Skeletal muscle satellite cell (primary cell): ENCODE data around the gene SMARCA2.

ENCODE experiments used
- H3K27me3 ChIP-seq: 2 replicates; pipeline ENCODE4 v1.7.0; 2013; ENCODE audit warnings: low read length; ENCODE audit not compliant: control insufficient read depth, insufficient read depth
- H3K36me3 ChIP-seq: 2 replicates; pipeline ENCODE4 v1.7.0; 2013; ENCODE audit warnings: mild to moderate bottlenecking, control low read depth, low read length; ENCODE audit not compliant: insufficient read depth
- H3K4me1 ChIP-seq: 2 replicates; pipeline ENCODE4 v1.7.0; 2013; ENCODE audit warnings: low read length; ENCODE audit not compliant: control insufficient read depth, insufficient read depth
- H3K4me2 ChIP-seq: 2 replicates; pipeline ENCODE4 v1.7.0; 2013; ENCODE audit warnings: mild to moderate bottlenecking, low read length
- H3K4me3 ChIP-seq: 2 replicates; pipeline ENCODE4 v1.7.0; 2013; ENCODE audit warnings: low read length
- H3K9ac ChIP-seq: 2 replicates; pipeline ENCODE4 v1.7.0; 2013; ENCODE audit warnings: mild to moderate bottlenecking, low read depth, low read length, moderate library complexity
- H3K9me3 ChIP-seq: replicated peaks from 2 replicates; pipeline ENCODE4 v1.7.0; 2013; ENCODE audit warnings: mild to moderate bottlenecking, control low read depth, low read length

SMARCA2 gene

DNA sequence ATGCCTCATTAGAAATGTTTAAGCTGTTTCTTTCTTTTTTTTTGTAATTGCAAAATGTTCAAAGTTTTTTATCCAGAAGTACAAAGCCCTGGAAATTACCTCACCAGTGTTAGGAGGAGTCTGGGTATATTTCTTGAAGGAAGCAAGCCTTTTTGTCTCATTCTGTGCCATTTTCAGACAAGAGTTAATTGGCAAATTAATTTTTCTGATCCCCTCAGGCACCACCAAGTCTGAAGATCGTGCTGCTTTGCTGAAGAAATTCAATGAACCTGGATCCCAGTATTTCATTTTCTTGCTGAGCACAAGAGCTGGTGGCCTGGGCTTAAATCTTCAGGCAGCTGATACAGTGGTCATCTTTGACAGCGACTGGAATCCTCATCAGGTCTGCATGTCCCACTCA lies 94.9 kb downstream of the SMARCA2 start:
- peaks cover 18% of the 10 kb centered on the region for H3K36me3 ChIP-seq
- no peaks in the 10 kb centered on the region for H3K27me3 ChIP-seq
- peaks cover 29% of the 10 kb centered on the region for H3K4me1 ChIP-seq
- H3K9ac ChIP-seq = peak overlapping the region; percentile 37
- peak overlapping the region; percentile 59 for H3K4me2 ChIP-seq
- no peaks in the 10 kb centered on the region for H3K9me3 ChIP-seq
- no peak overlapping the region for H3K4me3 ChIP-seq

DNA sequence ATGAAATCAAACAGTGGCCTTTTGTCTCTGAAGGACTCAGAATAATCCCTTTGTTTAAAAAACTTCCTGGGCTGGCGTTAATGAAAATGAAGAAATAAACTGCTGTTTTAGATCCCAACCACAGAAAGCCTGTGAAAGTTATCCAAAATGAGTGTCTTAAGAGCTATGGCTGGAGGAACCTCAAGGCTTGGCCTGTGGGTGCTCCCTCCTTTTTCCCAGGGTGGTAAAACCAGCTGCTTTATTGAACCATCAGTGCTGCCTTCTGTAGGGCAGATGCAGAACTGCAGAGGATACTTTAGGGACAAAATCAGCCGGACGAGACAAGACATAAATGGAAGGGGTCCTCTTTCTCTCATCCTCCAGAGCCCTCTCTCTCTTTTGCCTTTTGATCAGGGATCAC lies 100.9 kb downstream of the SMARCA2 start:
- Histone ChIP-seq H3K36me3 (peaks cover 30% of the 10 kb centered on the region), H3K27me3 (no peaks in the 10 kb centered on the region), H3K4me3 (no peak overlapping the region), H3K4me1 (peaks cover 3% of the 10 kb centered on the region), H3K9me3 (no peaks in the 10 kb centered on the region), H3K9ac (no peak overlapping the region), H3K4me2 (no peak overlapping the region)

DNA sequence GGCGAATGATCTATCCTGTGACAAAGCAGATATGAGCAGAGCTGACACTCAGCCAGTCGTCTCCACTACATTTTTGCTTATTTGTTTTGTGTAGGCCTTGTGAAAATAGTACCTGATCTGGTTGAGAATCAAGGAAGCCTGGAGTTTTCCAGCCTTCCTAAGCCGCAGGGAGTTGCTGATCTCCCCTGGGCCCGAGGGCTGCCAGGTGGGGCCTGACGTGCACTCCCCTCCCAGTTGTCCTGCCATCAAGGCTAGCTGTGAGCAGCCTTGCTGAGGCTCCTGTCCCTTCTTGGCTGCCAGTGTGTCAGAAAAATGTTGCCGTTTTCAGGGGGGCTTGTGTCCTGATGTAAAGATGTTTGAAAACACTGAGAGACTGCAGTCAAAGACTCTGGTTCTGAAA lies 102.4 kb downstream of the SMARCA2 start:
- H3K27me3 ChIP-seq = no peaks in the 10 kb centered on the region
- H3K4me1 ChIP-seq = peaks cover 11% of the 10 kb centered on the region
- H3K4me2 ChIP-seq = no peak overlapping the region
- H3K36me3 ChIP-seq = peaks cover 30% of the 10 kb centered on the region
- H3K9me3 ChIP-seq = no peaks in the 10 kb centered on the region
- H3K9ac ChIP-seq = no peak overlapping the region
- H3K4me3 ChIP-seq = no peak overlapping the region

DNA sequence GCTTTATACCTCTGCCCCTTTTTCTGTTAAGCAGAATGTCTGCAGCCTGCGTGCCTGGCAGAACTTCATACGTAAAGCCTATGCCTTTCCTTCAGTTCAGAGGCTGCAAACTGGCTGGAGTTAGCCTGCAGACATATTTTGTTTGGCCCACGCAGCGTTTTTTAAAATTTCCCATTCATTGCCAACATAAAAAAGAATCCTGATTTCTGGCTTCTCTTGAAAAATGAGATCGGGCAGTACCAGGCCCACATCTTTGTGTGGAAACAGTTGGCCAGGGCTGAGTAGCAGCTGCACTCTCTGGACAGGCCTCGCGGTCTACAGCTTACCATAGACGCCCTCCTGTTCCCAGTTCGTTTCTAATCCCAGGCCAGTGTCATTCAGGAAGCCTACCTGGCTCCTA lies 104.4 kb downstream of the SMARCA2 start:
- H3K9ac ChIP-seq = no peak overlapping the region
- H3K4me2 ChIP-seq = no peak overlapping the region
- peaks cover 43% of the 10 kb centered on the region for H3K36me3 ChIP-seq
- H3K9me3 ChIP-seq = no peaks in the 10 kb centered on the region
- H3K4me1 ChIP-seq = peaks cover 11% of the 10 kb centered on the region
- no peak overlapping the region for H3K4me3 ChIP-seq
- no peaks in the 10 kb centered on the region for H3K27me3 ChIP-seq

DNA sequence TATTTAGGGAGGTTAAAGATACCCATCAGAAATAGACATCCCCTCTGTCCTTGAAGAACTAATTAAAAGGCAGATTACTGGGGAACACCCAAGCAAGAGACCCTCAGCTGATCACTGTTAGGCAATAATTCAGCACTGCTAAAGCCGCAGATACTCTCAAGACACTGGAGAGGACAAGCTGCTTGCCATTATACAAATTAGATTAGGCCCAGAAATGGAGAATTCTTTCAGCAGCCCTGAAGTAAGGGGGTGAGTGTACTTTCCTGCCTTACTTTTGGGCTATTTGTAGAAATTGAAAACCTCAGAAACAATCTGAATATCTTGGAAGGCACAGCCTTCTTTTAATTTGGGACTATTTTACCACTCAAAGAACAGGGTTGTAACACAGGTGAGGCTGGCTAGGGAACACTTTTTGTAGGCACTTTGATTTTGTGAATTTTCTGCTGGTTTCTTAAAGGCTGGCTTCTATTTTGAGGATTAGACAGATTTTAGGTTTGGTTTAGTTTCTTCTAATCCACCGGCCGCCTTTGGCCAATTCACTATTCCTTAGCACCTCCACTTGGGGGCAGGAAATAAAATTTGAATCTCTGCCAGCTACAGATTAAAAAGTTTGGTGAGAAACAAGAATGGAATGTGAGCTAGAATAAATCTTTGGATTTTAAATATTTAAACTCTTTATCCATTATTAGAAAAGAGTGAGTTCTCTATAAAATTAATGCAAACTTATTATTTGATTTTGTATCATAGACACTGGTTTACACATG lies 106.0 kb downstream of the SMARCA2 start:
- H3K4me1 ChIP-seq = peaks cover 18% of the 10 kb centered on the region
- H3K4me3 ChIP-seq = no peak overlapping the region
- no peak overlapping the region for H3K4me2 ChIP-seq
- H3K27me3 ChIP-seq = no peaks in the 10 kb centered on the region
- no peaks in the 10 kb centered on the region for H3K9me3 ChIP-seq
- peaks cover 39% of the 10 kb centered on the region for H3K36me3 ChIP-seq
- no peak overlapping the region for H3K9ac ChIP-seq

DNA sequence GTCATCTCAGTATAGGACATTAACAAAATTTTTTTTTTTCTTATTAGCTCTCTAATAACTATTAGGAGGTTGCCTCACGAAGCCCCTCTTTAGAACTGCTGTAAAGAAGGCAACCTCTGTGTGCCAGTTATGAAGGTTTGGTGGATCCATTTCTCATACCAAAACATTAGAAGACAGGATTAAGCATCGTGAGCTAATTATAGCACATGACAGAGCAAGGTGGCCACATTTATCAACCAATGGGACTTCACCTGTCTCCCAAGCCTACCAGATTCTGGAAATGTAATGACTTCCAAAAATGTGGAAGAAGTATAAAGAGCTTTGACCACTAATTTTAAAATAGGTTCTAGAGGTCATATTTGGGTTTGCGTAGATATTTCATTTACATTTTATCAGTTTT lies 107.2 kb downstream of the SMARCA2 start:
- H3K9ac ChIP-seq = no peak overlapping the region
- peaks cover 26% of the 10 kb centered on the region for H3K4me1 ChIP-seq
- no peaks in the 10 kb centered on the region for H3K27me3 ChIP-seq
- peaks cover 30% of the 10 kb centered on the region for H3K36me3 ChIP-seq
- H3K9me3 ChIP-seq = no peaks in the 10 kb centered on the region
- no peak overlapping the region for H3K4me3 ChIP-seq
- H3K4me2 ChIP-seq = no peak overlapping the region

DNA sequence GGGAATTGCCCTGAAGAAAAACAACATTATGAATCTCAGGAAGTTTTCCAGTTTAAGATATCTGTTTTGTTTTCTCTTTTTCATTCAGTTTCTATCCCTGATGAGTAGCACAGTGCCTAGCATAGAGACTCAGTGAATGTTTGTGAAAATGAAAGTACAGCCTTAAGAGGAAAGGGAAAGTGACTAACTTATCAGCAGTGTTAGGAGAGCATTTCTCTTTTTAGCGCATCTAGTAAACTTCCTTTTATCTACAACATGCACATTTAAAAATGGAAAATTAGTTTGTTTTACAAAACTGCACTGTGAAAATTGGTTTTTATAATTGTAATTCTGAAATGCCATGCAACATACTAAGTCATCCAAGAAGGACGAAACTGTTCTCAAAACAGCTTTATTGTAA lies 110.8 kb downstream of the SMARCA2 start:
- H3K9me3 ChIP-seq = no peaks in the 10 kb centered on the region
- peaks cover 40% of the 10 kb centered on the region for H3K4me1 ChIP-seq
- H3K9ac ChIP-seq = peak overlapping the region; percentile 24
- H3K4me2 ChIP-seq = peak overlapping the region; percentile 75
- peaks cover 15% of the 10 kb centered on the region for H3K36me3 ChIP-seq
- H3K27me3 ChIP-seq = no peaks in the 10 kb centered on the region
- peak overlapping the region; percentile 40 for H3K4me3 ChIP-seq

DNA sequence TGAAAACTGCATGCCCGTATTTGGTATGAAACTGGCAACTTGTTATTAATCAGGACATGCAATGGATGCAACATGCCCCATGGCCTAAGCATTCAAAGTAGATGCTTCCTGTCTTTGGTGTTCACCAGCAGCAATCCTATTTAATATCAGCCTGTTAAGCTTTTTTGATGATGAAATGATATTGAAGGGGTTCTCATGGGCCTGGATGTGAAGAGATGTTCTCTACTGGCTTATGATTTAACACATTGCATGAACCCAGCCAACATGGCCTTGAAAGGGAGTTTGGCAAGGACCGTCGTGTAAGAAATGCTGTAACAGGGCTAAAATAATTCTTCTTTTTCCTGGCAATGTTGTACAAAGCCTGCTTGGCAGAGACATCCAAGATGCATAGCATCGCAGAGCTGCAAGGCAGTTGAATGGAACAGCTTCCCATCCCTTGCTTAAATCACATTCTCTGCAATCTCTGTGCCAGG lies 111.2 kb downstream of the SMARCA2 start:
- peak overlapping the region; percentile 75 for H3K4me2 ChIP-seq
- H3K9me3 ChIP-seq = no peaks in the 10 kb centered on the region
- peaks cover 15% of the 10 kb centered on the region for H3K36me3 ChIP-seq
- no peak overlapping the region for H3K4me3 ChIP-seq
- peaks cover 35% of the 10 kb centered on the region for H3K4me1 ChIP-seq
- H3K9ac ChIP-seq = peak overlapping the region; percentile 24
- no peaks in the 10 kb centered on the region for H3K27me3 ChIP-seq

DNA sequence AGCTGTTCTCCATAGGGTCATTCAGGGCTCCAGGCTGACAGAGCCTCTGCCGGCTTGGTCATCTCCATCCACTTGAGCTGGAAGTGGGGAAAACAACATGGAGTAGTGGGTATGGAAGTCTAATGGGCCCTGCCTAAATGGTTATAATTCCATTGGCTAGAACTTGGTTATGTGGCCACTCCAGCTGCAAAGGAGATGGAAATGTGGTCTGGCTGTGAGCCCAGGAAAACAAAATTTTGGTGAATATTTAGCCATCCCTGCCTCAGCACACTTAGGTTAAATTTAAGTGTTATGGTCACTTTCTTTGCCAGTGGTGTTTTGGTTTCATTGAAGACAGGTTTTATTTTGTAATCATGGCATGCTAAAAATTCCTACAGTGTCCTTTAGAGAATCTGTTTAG lies 112.3 kb downstream of the SMARCA2 start:
- Histone ChIP-seq H3K4me1 (peaks cover 35% of the 10 kb centered on the region), H3K36me3 (peaks cover 15% of the 10 kb centered on the region), H3K27me3 (no peaks in the 10 kb centered on the region), H3K4me2 (peak overlapping the region; percentile 16), H3K9ac (no peak overlapping the region), H3K4me3 (no peak overlapping the region), H3K9me3 (no peaks in the 10 kb centered on the region)

DNA sequence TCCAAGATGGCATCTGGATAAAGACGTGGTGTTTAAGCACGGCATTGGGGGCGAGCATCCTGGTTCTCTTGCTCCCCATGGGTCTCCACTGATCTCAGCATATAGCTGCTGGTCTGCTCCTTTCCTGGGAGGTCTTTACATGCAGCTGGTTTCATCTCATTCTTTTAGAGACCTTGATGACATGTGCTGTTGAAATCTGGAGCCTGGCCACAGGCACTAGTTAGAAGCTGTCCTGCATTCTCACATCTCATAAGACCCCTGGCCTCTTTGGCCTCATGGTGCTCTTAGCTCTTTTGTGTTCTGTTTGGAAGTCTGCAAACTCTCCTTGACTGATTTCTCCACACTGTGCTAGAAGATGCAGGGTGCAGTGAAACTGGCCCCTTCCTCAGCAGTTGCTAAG lies 113.0 kb downstream of the SMARCA2 start:
- Histone ChIP-seq H3K9me3 (no peaks in the 10 kb centered on the region), H3K9ac (no peak overlapping the region), H3K4me3 (no peak overlapping the region), H3K27me3 (no peaks in the 10 kb centered on the region), H3K36me3 (peaks cover 10% of the 10 kb centered on the region), H3K4me2 (no peak overlapping the region), H3K4me1 (peaks cover 35% of the 10 kb centered on the region)

DNA sequence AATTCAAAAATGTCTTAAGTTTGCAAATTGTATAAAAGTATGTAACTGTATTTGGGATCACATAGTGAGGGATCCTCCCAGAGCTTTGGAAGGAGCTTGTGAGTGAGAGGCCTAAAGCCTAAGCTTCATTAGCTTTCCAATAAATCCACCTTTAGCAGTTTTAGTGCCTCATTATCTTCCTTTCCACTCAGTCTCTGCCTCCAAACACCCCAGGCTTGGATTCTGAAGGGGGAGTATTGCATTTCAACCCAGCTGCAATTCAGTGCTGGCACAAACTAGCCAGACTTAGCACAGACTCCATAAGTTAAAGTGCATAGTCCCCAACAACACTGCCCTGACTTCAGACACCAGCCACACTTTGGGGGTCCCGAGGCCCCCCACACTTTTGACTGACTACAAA lies 113.5 kb downstream of the SMARCA2 start:
- Histone ChIP-seq H3K9me3 (no peaks in the 10 kb centered on the region), H3K4me3 (no peak overlapping the region), H3K4me2 (no peak overlapping the region), H3K27me3 (no peaks in the 10 kb centered on the region), H3K36me3 (peaks cover 7% of the 10 kb centered on the region), H3K4me1 (peaks cover 35% of the 10 kb centered on the region), H3K9ac (no peak overlapping the region)

DNA sequence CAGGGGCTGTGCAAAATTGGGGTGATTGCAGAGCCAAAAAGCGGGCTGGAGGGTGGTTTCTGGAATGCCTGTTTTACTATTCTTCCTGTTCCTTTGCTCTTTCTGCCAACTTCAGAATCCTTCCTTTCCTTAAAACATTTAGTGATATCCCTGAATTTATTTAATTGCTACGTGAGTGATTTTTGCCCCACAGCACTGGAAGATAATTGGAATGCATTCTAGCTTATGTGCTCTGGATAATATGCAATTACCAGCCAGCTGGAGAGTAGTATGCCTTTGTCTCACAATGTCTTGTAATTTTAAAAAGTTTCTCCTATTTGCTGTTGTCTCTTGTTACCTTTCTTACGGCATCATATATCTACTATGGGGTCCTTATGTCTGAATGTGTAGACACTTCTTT lies 115.8 kb downstream of the SMARCA2 start:
- Histone ChIP-seq H3K9me3 (no peaks in the 10 kb centered on the region), H3K4me1 (peaks cover 30% of the 10 kb centered on the region), H3K27me3 (no peaks in the 10 kb centered on the region), H3K36me3 (peaks cover 7% of the 10 kb centered on the region), H3K4me3 (no peak overlapping the region), H3K9ac (no peak overlapping the region), H3K4me2 (no peak overlapping the region)
